OCI-LY3 (cell line): ENCODE results near the gene LOC101059915.

Experiments
- H2AFZ ChIP-seq: fragments of 200-600, 300-600 bp; shearing (Covaris generic); 2 replicates; pipeline ENCODE4 v1.6.0; 2014; ENCODE audit warnings: antibody characterized with exemption, low read depth, low read length
- H3K27ac ChIP-seq: fragments of 200-600, 300-600 bp; sonication (generic); 2 replicates; pipeline ENCODE4 v1.5.1; 2014; ENCODE audit warnings: mild to moderate bottlenecking, low read length, moderate library complexity, mixed read lengths
- H3K27me3 ChIP-seq: fragments of 200-600, 300-600 bp; sonication (generic); 2 replicates; pipeline ENCODE4 v1.6.1; 2014; ENCODE audit warnings: low read depth, low read length, mixed read lengths
- H3K36me3 ChIP-seq: fragments of 200-600, 300-600 bp; sonication (generic); replicated peaks from 2 replicates; pipeline ENCODE3; 2014; ENCODE audit warnings: low read depth, low read length, mixed read lengths
- H3K4me1 ChIP-seq: fragments of 300-600, 200-600 bp; sonication (generic); 2 replicates; pipeline ENCODE4 v1.6.1; 2014; ENCODE audit warnings: low read length, mixed read lengths
- H3K4me2 ChIP-seq: fragments of 200-600, 300-600 bp; sonication (generic); 2 replicates; pipeline ENCODE4 v1.6.1; 2014; ENCODE audit warnings: low read length, mixed read lengths
- H3K4me3 ChIP-seq: fragments of 300-600, 200-600 bp; sonication (generic); 2 replicates; pipeline ENCODE4 v1.5.1; 2014; ENCODE audit warnings: antibody characterized with exemption, mild to moderate bottlenecking, low read length, moderate library complexity
- H3K79me2 ChIP-seq: fragments of 300-600, 200-600 bp; shearing (Covaris generic); 2 replicates; pipeline ENCODE4 v1.6.1; 2014; ENCODE audit warnings: mild to moderate bottlenecking, low read length, mixed read lengths
- H3K9ac ChIP-seq: fragments of 300-600, 200-600 bp; shearing (Covaris generic); 2 replicates; pipeline ENCODE4 v1.6.0; 2014; ENCODE audit warnings: mild to moderate bottlenecking, low read length, moderate library complexity
- H3K9me3 ChIP-seq: fragments of 200-600, 300-600 bp; shearing (Covaris generic); 2 replicates; pipeline ENCODE4 v1.6.1; 2014; ENCODE audit warnings: low read length, mixed read lengths; ENCODE audit not compliant: insufficient read depth
- H4K20me1 ChIP-seq: fragments of 200-600, 300-600 bp; sonication (generic); 2 replicates; pipeline ENCODE4 v1.6.1; 2016; ENCODE audit warnings: low read length, mixed read lengths; ENCODE audit not compliant: insufficient read depth
- EZH2phosphoT487 ChIP-seq: fragments of 200-600 bp; shearing (Covaris generic); IDR thresholded peaks from 2 replicates; pipeline ENCODE4 v1.6.1; 2018; ENCODE audit warnings: antibody characterized with exemption, mixed run types, low read depth
- TF ChIP-seq, protein P1 (sequence below): fragments of 200-600, 300-600 bp; sonication (generic); IDR thresholded peaks from 2 replicates; pipeline ENCODE4 v1.5.1; 2014; ENCODE audit warnings: antibody characterized with exemption, low read length, low read depth

The LOC101059915 gene

DNA sequence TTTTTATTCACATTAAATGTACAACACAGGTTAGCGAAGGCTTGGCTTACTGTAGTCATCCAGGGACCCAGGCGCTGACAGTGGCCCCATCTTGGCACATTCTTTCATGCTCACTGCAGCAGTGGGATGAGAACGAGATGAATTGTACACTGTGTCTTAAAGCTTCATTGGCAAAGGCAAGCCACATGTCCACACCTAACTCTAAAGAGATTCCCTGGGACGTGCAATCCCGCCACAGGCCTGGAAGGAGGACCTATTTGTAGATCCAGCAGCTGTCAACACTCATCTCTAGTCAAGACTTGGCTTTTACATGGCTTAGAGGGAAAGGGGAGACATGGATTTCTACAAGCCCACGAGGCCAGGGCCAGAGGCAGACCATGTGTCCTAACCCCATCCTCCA lies 33.0 kb upstream of the LOC101059915 start:
- Histone ChIP-seq H3K36me3 (no peaks in the 10 kb centered on the region), H3K4me1 (peaks cover 46% of the 10 kb centered on the region), H2AFZ (no peak overlapping the region), H3K27ac (no peak overlapping the region), H3K4me3 (no peak overlapping the region), H3K4me2 (no peak overlapping the region), H3K9me3 (no peaks in the 10 kb centered on the region), H4K20me1 (no peaks in the 10 kb centered on the region), H3K9ac (no peak overlapping the region), H3K79me2 (no peaks in the 10 kb centered on the region), H3K27me3 (no peaks in the 10 kb centered on the region)
- TF ChIP-seq, protein P1, sequence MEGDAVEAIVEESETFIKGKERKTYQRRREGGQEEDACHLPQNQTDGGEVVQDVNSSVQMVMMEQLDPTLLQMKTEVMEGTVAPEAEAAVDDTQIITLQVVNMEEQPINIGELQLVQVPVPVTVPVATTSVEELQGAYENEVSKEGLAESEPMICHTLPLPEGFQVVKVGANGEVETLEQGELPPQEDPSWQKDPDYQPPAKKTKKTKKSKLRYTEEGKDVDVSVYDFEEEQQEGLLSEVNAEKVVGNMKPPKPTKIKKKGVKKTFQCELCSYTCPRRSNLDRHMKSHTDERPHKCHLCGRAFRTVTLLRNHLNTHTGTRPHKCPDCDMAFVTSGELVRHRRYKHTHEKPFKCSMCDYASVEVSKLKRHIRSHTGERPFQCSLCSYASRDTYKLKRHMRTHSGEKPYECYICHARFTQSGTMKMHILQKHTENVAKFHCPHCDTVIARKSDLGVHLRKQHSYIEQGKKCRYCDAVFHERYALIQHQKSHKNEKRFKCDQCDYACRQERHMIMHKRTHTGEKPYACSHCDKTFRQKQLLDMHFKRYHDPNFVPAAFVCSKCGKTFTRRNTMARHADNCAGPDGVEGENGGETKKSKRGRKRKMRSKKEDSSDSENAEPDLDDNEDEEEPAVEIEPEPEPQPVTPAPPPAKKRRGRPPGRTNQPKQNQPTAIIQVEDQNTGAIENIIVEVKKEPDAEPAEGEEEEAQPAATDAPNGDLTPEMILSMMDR = no peak
- TF ChIP-seq EZH2phosphoT487 = no peak

DNA sequence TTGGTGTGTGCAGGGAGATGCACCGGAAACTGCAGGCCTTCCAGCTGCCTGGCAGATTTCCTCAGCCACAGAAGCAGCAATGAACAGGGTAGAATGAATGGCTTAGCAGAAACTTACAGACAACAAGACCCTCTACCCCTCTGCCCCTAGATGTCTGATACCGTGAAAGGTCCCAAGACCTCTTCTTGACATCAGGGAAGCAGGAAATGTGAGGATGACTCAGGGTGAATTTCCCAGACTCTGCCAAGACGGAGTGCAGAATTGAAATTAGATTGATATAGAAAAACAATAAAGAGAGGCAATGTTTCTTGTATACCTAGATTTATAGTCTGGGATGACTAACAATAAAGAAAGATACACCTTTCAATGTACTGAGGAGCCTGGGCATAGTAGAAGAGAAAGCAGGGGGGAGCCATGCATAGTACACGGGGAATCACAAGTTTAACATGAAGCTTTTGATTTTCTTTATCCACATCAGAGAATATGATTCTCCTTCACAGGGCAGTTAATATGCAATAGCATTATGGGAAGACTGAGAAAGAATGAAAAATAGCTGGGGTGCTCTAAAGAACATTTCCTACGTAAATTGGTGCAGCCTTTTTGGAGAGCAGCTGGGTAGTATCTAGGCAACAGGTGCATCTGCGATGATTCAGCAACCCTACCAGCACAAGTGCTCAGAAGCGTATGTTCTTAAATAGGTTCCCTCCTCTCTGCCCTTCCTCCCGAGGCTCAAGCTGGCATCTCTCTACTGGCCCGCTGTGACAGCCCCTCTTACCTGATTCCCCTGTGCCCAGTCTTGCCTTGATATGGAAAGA lies 30.7 kb upstream of the LOC101059915 start:
- peak overlapping the region; percentile 73 for H3K27ac ChIP-seq
- no peak overlapping the region for H3K4me3 ChIP-seq
- no peaks in the 10 kb centered on the region for H3K79me2 ChIP-seq

DNA sequence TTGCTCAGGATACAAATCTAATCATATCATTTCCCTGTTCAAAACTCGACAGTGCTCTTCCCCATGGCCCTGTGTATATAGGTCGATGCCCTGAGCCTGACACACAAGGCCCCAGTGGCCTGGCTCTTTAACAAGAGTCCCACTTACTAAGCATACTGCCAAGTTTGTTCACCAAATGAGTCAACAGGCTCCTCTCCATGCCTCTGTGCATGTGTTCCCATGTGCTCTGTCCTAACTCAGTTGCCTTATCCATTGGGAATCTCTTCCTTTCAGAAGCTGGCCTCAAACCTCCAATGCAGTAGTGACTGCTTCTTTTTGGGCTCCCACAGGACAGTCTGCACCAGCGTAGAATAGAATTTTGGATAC lies 30.1 kb upstream of the LOC101059915 start:
- Histone ChIP-seq H3K4me2 (peak overlapping the region; percentile 91), H3K9ac (0 out of 2 replicates have a peak overlapping the region, but pooled peaks have one; percentile 49)

More for the DNA sequence above, 30.7 kb upstream of the LOC101059915 start:
- no peak for TF ChIP-seq EZH2phosphoT487
- H2AFZ ChIP-seq = no peak overlapping the region
- no peak overlapping the region for H3K9ac ChIP-seq
- peaks cover 39% of the 10 kb centered on the region for H3K4me1 ChIP-seq
- H3K4me2 ChIP-seq = peak overlapping the region; percentile 91
- no peaks in the 10 kb centered on the region for H4K20me1 ChIP-seq
- H3K36me3 ChIP-seq = no peaks in the 10 kb centered on the region
- no peaks in the 10 kb centered on the region for H3K9me3 ChIP-seq
- no peaks in the 10 kb centered on the region for H3K27me3 ChIP-seq

DNA sequence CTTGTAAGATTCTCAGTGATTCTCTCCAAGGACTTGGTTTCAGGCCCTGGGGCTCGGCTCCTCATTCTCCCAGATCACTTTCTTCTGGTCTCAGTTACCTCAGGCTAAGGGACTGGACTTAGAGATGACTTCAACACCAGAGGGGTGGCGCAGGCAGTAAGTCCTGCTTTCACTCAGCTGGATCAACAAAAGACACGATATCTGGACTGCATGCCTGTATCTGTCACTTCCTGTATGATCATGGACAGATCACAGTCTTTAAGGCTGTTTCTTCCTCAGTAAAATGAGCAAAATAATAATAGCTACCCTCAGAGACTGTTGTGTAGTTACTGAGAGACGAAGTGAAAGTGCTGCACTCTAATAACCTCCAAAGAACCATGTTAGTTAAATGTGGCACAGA lies 29.5 kb upstream of the LOC101059915 start:
- Histone ChIP-seq H3K36me3 (no peaks in the 10 kb centered on the region), H3K79me2 (no peaks in the 10 kb centered on the region), H4K20me1 (no peaks in the 10 kb centered on the region), H3K9ac (peak overlapping the region; percentile 49), H3K4me3 (peak overlapping the region; percentile 54), H3K4me1 (peaks cover 40% of the 10 kb centered on the region), H2AFZ (peak overlapping the region; percentile 83), H3K27me3 (no peaks in the 10 kb centered on the region), H3K4me2 (peak overlapping the region; percentile 91), H3K9me3 (no peaks in the 10 kb centered on the region), H3K27ac (peak overlapping the region; percentile 73)
- TF ChIP-seq, protein P1 = no peak
- no peak for TF ChIP-seq EZH2phosphoT487

More for the DNA sequence above, 30.1 kb upstream of the LOC101059915 start:
- no peaks in the 10 kb centered on the region for H3K36me3 ChIP-seq
- H3K4me3 ChIP-seq = no peak overlapping the region
- no peaks in the 10 kb centered on the region for H4K20me1 ChIP-seq
- no peak overlapping the region for H2AFZ ChIP-seq
- no peaks in the 10 kb centered on the region for H3K79me2 ChIP-seq
- no peaks in the 10 kb centered on the region for H3K27me3 ChIP-seq
- H3K27ac ChIP-seq = peak overlapping the region; percentile 73
- H3K9me3 ChIP-seq = no peaks in the 10 kb centered on the region
- TF ChIP-seq EZH2phosphoT487 = no peak
- TF ChIP-seq, protein P1 = no peak
- H3K4me1 ChIP-seq = peaks cover 39% of the 10 kb centered on the region
